CD14-positive monocyte (primary cell): ENCODE data around the gene TECPR1. TPM values are rescaled to one million over a fixed set of nuclear protein-coding genes. Genes with fewer than 3 reads are reported as not detected.

Experiments used
- DNase-seq, 3 donors: peaks; one replicate each; pipeline ENCODE4 v3.0.0-alpha.2; 2011 to 2022
- H2AFZ ChIP-seq: 2 replicates; pipeline ENCODE4 v1.6.0; 2012; ENCODE audit warnings: mild to moderate bottlenecking, low read depth, low read length, inconsistent platforms; ENCODE audit not compliant: insufficient read depth, poor library complexity, severe bottlenecking
- H3K27ac ChIP-seq, 2 donors: 1 replicate in 1 of 2; 2 replicates in 1 of 2; pipeline ENCODE4 v1.5.1; 2012 to 2013; ENCODE audit warnings: low read length in 2 of 2, control low read depth in 1 of 2, inconsistent platforms in 1 of 2, low read depth in 1 of 2, mild to moderate bottlenecking in 1 of 2
- H3K27me3 ChIP-seq, 2 donors: one replicate each; pipeline versions ENCODE4 v1.6.0 to v1.6.1; 2011 to 2013; ENCODE audit warnings: low read length in 2 of 2; ENCODE audit not compliant: control insufficient read depth in 2 of 2, insufficient read depth in 2 of 2
- H3K36me3 ChIP-seq, 2 donors: replicated peaks in 1 of 2; 1 replicate in 1 of 2; 2 replicates in 1 of 2; pipeline versions ENCODE4 v1.5.1 to v1.6.1; 2012 to 2013; ENCODE audit warnings: low read length in 2 of 2, control low read depth in 1 of 2, inconsistent platforms in 1 of 2, mild to moderate bottlenecking in 1 of 2; ENCODE audit not compliant: insufficient read depth in 2 of 2, control insufficient read depth in 1 of 2
- H3K4me1 ChIP-seq, 2 donors: 1 replicate in 1 of 2; 2 replicates in 1 of 2; pipeline versions ENCODE4 v1.5.1 to v1.6.1; 2012 to 2013; ENCODE audit warnings: low read length in 2 of 2, control low read depth in 1 of 2, inconsistent platforms in 1 of 2, mild to moderate bottlenecking in 1 of 2, moderate library complexity in 1 of 2; ENCODE audit not compliant: insufficient read depth in 2 of 2, control insufficient read depth in 1 of 2
- H3K4me2 ChIP-seq: replicated peaks from 2 replicates; pipeline ENCODE3; 2012; ENCODE audit warnings: low read length, moderate library complexity, mild to moderate bottlenecking; ENCODE audit not compliant: poor library complexity, severe bottlenecking; ENCODE audit errors: extremely low read depth
- H3K4me3 ChIP-seq, 3 experiments: fragments of 200-600 bp in 1 of 3; sonication (generic) in 1 of 3; replicated peaks in 1 of 3; 1 replicate in 2 of 3; 2 replicates in 1 of 3; pipeline ENCODE4 v1.5.1; 2011 to 2013; ENCODE audit warnings: low read length in 3 of 3, mild to moderate bottlenecking in 3 of 3, control low read depth in 2 of 3, low read depth in 2 of 3, inconsistent platforms in 1 of 3, moderate library complexity in 1 of 3
- H3K79me2 ChIP-seq: 2 replicates; pipeline ENCODE4 v1.6.0; 2012; ENCODE audit warnings: mild to moderate bottlenecking, control low read depth, inconsistent platforms, low read length, moderate library complexity; ENCODE audit not compliant: insufficient read depth
- H3K9ac ChIP-seq: 2 replicates; pipeline ENCODE4 v1.6.0; 2017; ENCODE audit warnings: low read length, mild to moderate bottlenecking; ENCODE audit not compliant: insufficient read depth, poor library complexity, severe bottlenecking
- H3K9me3 ChIP-seq, 2 donors: replicated peaks in 1 of 2; 1 replicate in 1 of 2; 2 replicates in 1 of 2; pipeline versions ENCODE4 v1.5.1 to v1.6.1; 2012 to 2013; ENCODE audit warnings: low read length in 2 of 2, control low read depth in 1 of 2; ENCODE audit not compliant: control insufficient read depth in 1 of 2, insufficient read depth in 1 of 2
- H4K20me1 ChIP-seq: 2 replicates; pipeline ENCODE4 v1.6.0; 2012; ENCODE audit warnings: mild to moderate bottlenecking, low read length, control low read depth, moderate library complexity; ENCODE audit not compliant: insufficient read depth
- H3K27ac Mint-ChIP-seq, 7 donors: one replicate each; pipeline ENCODE4 v1.8.0; 2020; ENCODE audit warnings: mild to moderate bottlenecking in 7 of 7, mixed read lengths in 7 of 7, moderate library complexity in 6 of 7, inconsistent platforms in 2 of 7
- H3K27me3 Mint-ChIP-seq, 3 donors: one replicate each; pipeline ENCODE4 v1.8.0; 2021 to 2022; ENCODE audit warnings: low read depth in 3 of 3, mild to moderate bottlenecking in 3 of 3, mixed read lengths in 3 of 3, moderate library complexity in 3 of 3, inconsistent platforms in 1 of 3
- H3K36me3 Mint-ChIP-seq, 2 donors: one replicate each; pipeline ENCODE4 v1.8.0; 2020; ENCODE audit warnings: mixed read lengths in 2 of 2, inconsistent platforms in 1 of 2, mild to moderate bottlenecking in 1 of 2
- H3K4me1 Mint-ChIP-seq: one replicate; pipeline ENCODE4 v1.8.0; 2020; ENCODE audit warnings: mild to moderate bottlenecking, mixed read lengths
- H3K4me3 Mint-ChIP-seq, 2 donors: one replicate each; pipeline ENCODE4 v1.8.0; 2020; ENCODE audit warnings: mild to moderate bottlenecking in 2 of 2, mixed read lengths in 2 of 2, moderate library complexity in 1 of 2
- H3K9me3 Mint-ChIP-seq, 7 donors: one replicate each; pipeline ENCODE4 v1.8.0; 2020 to 2022; ENCODE audit warnings: mixed read lengths in 7 of 7, mild to moderate bottlenecking in 6 of 7, moderate library complexity in 6 of 7, inconsistent platforms in 2 of 7
- CTCF ChIP-seq: fragments of 200-600 bp; IDR thresholded peaks from one replicate; pipeline ENCODE4 v1.8.0; 2022; ENCODE audit warnings: antibody characterized with exemption, mild to moderate bottlenecking
- WGBS: methylation state at CpG from one replicate; pipeline ENCODE4 v1.1.5; 2013; ENCODE audit warnings: missing lambda C conversion rate; ENCODE audit not compliant: insufficient coverage; 5-methylcytosine and 5-hydroxymethylcytosine counted together
- intact Hi-C, 2 donors: fragments of 100-400 bp; cut with micrococcal nuclease; formaldehyde crosslinking; loops; one replicate each; pipeline versions ENCODE4 v1.15.0 to v1.15.1; 2023
- polyA plus RNA-seq, 3 donors: library from polyadenylated mRNA; depleted of rRNA in 1 of 3; unstranded in 2 of 3; stranded (reverse) in 1 of 3; fragments of 300-500 nt in 2 of 3; fragments of >200 nt in 1 of 3; fragmentation: Illumina TruSeq in 2 of 3; gene quantifications; 1 replicate in 2 of 3; 2 replicates in 1 of 3; pipeline ENCODE4 v1.2.3, GENCODE V29; 2012 to 2021

The TECPR1 gene
- polyA plus RNA-seq, 3 donors: 5.7 to 20.0 (median 10.2) TPM

GRCh38 chr7:98170966-98171365, 81.1 kb downstream of the TECPR1 start:
- H2AFZ ChIP-seq: no peak overlapping the region
- no peaks in the 10 kb centered on the region for H3K79me2 ChIP-seq
- DNase-seq: no peak
- H3K9me3 ChIP-seq: no peaks in the 10 kb centered on the region
- no peak overlapping the region for H3K4me3 ChIP-seq
- peaks cover 52 to 60% of the 10 kb centered on the region in 2 donors for H3K36me3 Mint-ChIP-seq
- H3K4me1 Mint-ChIP-seq: peaks cover 6% of the 10 kb centered on the region
- H3K27ac Mint-ChIP-seq: no peak overlapping the region
- H3K4me1 ChIP-seq: no peaks in the 10 kb centered on the region
- peaks cover 71% of the 10 kb centered on the region for H4K20me1 ChIP-seq
- no peak overlapping the region for H3K4me2 ChIP-seq
- 98% methylated on average over 6 of the region's 8 CpGs for WGBS
- peaks cover 9 to 14% (median 9%) of the 10 kb centered on the region in 3 donors for H3K27me3 Mint-ChIP-seq
- H3K9ac ChIP-seq: no peak overlapping the region
- H3K4me3 Mint-ChIP-seq: no peak overlapping the region
- peaks cover 4 to 44% of the 10 kb centered on the region in 2 donors for H3K36me3 ChIP-seq
- H3K27me3 ChIP-seq: peaks cover 0 to 3% of the 10 kb centered on the region in 2 donors
- H3K9me3 Mint-ChIP-seq: peaks cover 0 to 3% (median 0%) of the 10 kb centered on the region in 7 donors
- no peak overlapping the region for H3K27ac ChIP-seq
- intact Hi-C loops: no loop called here
- no peak for TF ChIP-seq CTCF

GRCh38 chr7:98168904-98169621, 83.0 kb downstream of the TECPR1 start:
- Histone ChIP-seq H4K20me1 (peaks cover 78% of the 10 kb centered on the region), H3K4me3 (no peak overlapping the region), H3K9me3 (no peaks in the 10 kb centered on the region), H3K27ac (no peak overlapping the region), H3K9ac (no peak overlapping the region), H3K27me3 (peaks cover 5 to 21% of the 10 kb centered on the region in 2 donors), H2AFZ (no peak overlapping the region), H3K4me1 (no peaks in the 10 kb centered on the region), H3K4me2 (no peak overlapping the region), H3K79me2 (no peaks in the 10 kb centered on the region), H3K36me3 (peaks cover 4 to 25% of the 10 kb centered on the region in 2 donors)
- Mint-ChIP-seq H3K36me3 (peaks cover 49 to 54% of the 10 kb centered on the region in 2 donors), H3K27me3 (peaks cover 20 to 32% (median 21%) of the 10 kb centered on the region in 3 donors), H3K9me3 (peaks cover 0 to 3% (median 0%) of the 10 kb centered on the region in 7 donors), H3K4me3 (no peak overlapping the region), H3K27ac (no peak overlapping the region), H3K4me1 (peaks cover 15% of the 10 kb centered on the region)
- TF ChIP-seq CTCF: peak; percentile 47
- 79% methylated on average over 3 of the region's 5 CpGs for WGBS
- intact Hi-C loops: loop anchor here (1.0 to 5.0 kb wide), 3 partner anchors 62 to 148 kb away; partner anchors contain the start of gene LMTK2 (in 1 of the 2)
- DNase-seq: no peak
